Natural killer cell (primary cell): ENCODE measurements around the gene EFCAB6. TPM values are rescaled to one million over a fixed set of nuclear protein-coding genes. Genes with fewer than 3 reads are reported as not detected.

Experiments
- ATAC-seq, 3 donors: fragments of 150-1000 bp in 2 of 3; fragments of 200-7000 bp in 1 of 3; cut with Tn5 transposase; 1 replicate in 1 of 3; 2 replicates in 2 of 3; pipeline ENCODE4 v1.10.0; 2021; ENCODE audit warnings: mild to moderate bottlenecking in 2 of 3, moderate library complexity in 2 of 3
- DNase-seq, 2 donors: peaks; one replicate each; pipeline versions ENCODE4 v3.0.0 to v3.0.0-alpha.2; 2013 to 2021; ENCODE audit warnings: mixed read lengths in 1 of 2
- H3K27ac ChIP-seq: one replicate; pipeline ENCODE4 v1.5.1; 2013; ENCODE audit warnings: mild to moderate bottlenecking, low read length
- H3K27me3 ChIP-seq: one replicate; pipeline ENCODE4 v1.6.1; 2013; ENCODE audit warnings: low read length; ENCODE audit not compliant: control insufficient read depth, insufficient read depth
- H3K36me3 ChIP-seq: one replicate; pipeline ENCODE4 v1.6.1; 2013; ENCODE audit warnings: low read length; ENCODE audit not compliant: control insufficient read depth, insufficient read depth
- H3K4me1 ChIP-seq: one replicate; pipeline ENCODE4 v1.6.1; 2013; ENCODE audit warnings: low read length; ENCODE audit not compliant: control insufficient read depth, insufficient read depth
- H3K4me3 ChIP-seq: one replicate; pipeline ENCODE4 v1.5.1; 2013; ENCODE audit warnings: low read length
- H3K9me3 ChIP-seq: one replicate; pipeline ENCODE4 v1.6.1; 2013; ENCODE audit warnings: low read length; ENCODE audit not compliant: control insufficient read depth, insufficient read depth
- H3K27ac Mint-ChIP-seq, 2 donors: one replicate each; pipeline ENCODE4 v1.8.0; 2022; ENCODE audit warnings: mild to moderate bottlenecking in 2 of 2, mixed read lengths in 2 of 2, moderate library complexity in 1 of 2
- H3K27me3 Mint-ChIP-seq, 2 donors: one replicate each; pipeline ENCODE4 v1.8.0; 2022; ENCODE audit warnings: low read depth in 2 of 2, mixed read lengths in 2 of 2
- H3K36me3 Mint-ChIP-seq: one replicate; pipeline ENCODE4 v1.8.0; 2022; ENCODE audit warnings: mixed read lengths
- H3K4me1 Mint-ChIP-seq, 2 donors: one replicate each; pipeline ENCODE4 v1.8.0; 2022; ENCODE audit warnings: mixed read lengths in 2 of 2
- H3K4me3 Mint-ChIP-seq: one replicate; pipeline ENCODE4 v1.8.0; 2022; ENCODE audit warnings: mild to moderate bottlenecking, moderate library complexity, mixed read lengths
- H3K9me3 Mint-ChIP-seq, 2 donors: one replicate each; pipeline ENCODE4 v1.8.0; 2022; ENCODE audit warnings: mixed read lengths in 2 of 2
- CTCF ChIP-seq: fragments of 200-600 bp; IDR thresholded peaks from one replicate; pipeline ENCODE4 v1.8.0; 2022; ENCODE audit warnings: antibody characterized with exemption
- WGBS: methylation state at CpG from one replicate; pipeline ENCODE4 v1.1.7; 2013; ENCODE audit warnings: missing lambda C conversion rate; ENCODE audit not compliant: insufficient coverage; 5-methylcytosine and 5-hydroxymethylcytosine counted together
- intact Hi-C: fragments of 100-400 bp; cut with micrococcal nuclease; formaldehyde crosslinking; loops from one replicate; pipeline ENCODE4 v1.14.2; 2022
- total RNA-seq, 4 donors: library from RNA; stranded (reverse); fragments of 120-200 nt in 1 of 4; gene quantifications; one replicate each; pipeline versions ENCODE4 v1.2.3 to v1.2.4, GENCODE V29; 2013 to 2022

The EFCAB6 gene
- total RNA-seq, 3 donors from 2014 or later (not counting 1 experiment from before 2014, with no cell fraction given): 0.23 to 0.35 (median 0.26) TPM

- Histone ChIP-seq H3K4me1 (no peaks in the 10 kb centered on the region), H3K36me3 (no peaks in the 10 kb centered on the region), H3K27ac (no peak overlapping the region), H3K9me3 (peaks cover 3% of the 10 kb centered on the region), H3K27me3 (peaks cover 2% of the 10 kb centered on the region), H3K4me3 (no peak overlapping the region)
- no peak for TF ChIP-seq CTCF
- Mint-ChIP-seq H3K27me3 (peaks cover 14 to 33% of the 10 kb centered on the region in 2 donors), H3K36me3 (peaks cover 7% of the 10 kb centered on the region), H3K9me3 (peaks cover 6 to 7% of the 10 kb centered on the region in 2 donors), H3K4me1 (no peaks in the 10 kb centered on the region), H3K4me3 (no peak overlapping the region), H3K27ac (no peak overlapping the region)
- ATAC-seq (no peak), DNase-seq (no peak)
- WGBS: 81% methylated on average over 2 of the region's 2 CpGs
- intact Hi-C loops: no loop called here
Observed at GRCh38 chr22:43583501-43583900, 228.6 kb downstream of the EFCAB6 start.

DNA sequence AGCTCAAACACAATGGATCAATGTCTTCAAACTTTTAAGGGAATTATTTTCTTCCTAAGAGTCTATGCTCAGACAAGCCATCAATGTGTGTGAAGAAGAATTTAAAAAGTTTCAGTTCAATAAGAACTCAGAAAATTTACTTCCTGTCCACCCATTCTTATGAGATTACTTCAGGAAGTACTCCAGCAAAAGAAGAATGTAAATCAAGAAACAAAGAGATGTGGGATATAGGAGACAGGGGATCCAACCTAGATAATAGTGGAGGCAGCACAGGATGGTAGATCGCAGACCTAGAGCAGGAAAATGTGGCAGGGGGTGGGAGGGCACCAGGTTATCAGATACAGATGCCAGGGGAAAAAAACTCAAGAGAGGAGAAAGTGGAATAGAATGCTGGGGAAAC lies 229.7 kb downstream of the EFCAB6 start:
- no peaks in the 10 kb centered on the region for H3K4me1 Mint-ChIP-seq
- peaks cover 8 to 27% of the 10 kb centered on the region in 2 donors for H3K27me3 Mint-ChIP-seq
- WGBS: 92% methylated on average over 1 of the region's 1 CpG
- Histone ChIP-seq H3K27ac (no peak overlapping the region), H3K36me3 (no peaks in the 10 kb centered on the region), H3K4me3 (no peak overlapping the region), H3K4me1 (no peaks in the 10 kb centered on the region), H3K27me3 (peaks cover 2% of the 10 kb centered on the region), H3K9me3 (peaks cover 3% of the 10 kb centered on the region)
- no peak for TF ChIP-seq CTCF
- ATAC-seq: no peak
- intact Hi-C loops: no loop called here
- H3K9me3 Mint-ChIP-seq: peaks cover 6 to 7% of the 10 kb centered on the region in 2 donors
- H3K36me3 Mint-ChIP-seq: peaks cover 7% of the 10 kb centered on the region
- DNase-seq: no peak
- H3K27ac Mint-ChIP-seq: no peak overlapping the region
- H3K4me3 Mint-ChIP-seq: no peak overlapping the region

DNA sequence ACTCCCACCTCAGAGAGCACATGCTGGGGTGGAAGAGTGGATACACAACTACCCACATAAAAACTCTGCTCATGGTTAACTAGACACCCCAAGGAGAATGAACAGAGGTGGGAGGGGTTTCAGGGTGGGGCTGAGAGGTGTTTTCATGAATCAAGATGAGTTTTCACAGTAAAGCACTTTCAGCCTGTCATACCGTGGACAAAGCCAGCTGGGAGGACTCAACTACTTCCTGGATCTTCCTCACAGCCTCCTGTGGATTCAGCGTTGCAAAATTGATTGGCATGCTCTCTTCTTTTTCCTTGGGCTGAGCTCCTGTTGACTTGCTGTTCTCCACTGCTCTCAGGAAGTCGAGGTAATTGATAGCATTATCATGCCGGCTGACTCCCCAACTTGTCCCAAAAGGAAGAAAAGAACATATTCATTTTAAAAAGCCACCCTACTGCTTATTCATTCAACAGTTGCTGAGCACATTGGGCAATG lies 231.8 kb downstream of the EFCAB6 start:
- Histone ChIP-seq H3K9me3 (peaks cover 3% of the 10 kb centered on the region), H3K27ac (no peak overlapping the region), H3K36me3 (no peaks in the 10 kb centered on the region), H3K27me3 (peaks cover 2% of the 10 kb centered on the region), H3K4me3 (no peak overlapping the region), H3K4me1 (no peaks in the 10 kb centered on the region)
- H3K4me3 Mint-ChIP-seq: no peak overlapping the region
- H3K4me1 Mint-ChIP-seq: no peaks in the 10 kb centered on the region
- ATAC-seq: no peak
- peaks cover 6 to 7% of the 10 kb centered on the region in 2 donors for H3K9me3 Mint-ChIP-seq
- H3K27me3 Mint-ChIP-seq: peaks cover 2 to 12% of the 10 kb centered on the region in 2 donors
- H3K36me3 Mint-ChIP-seq: peaks cover 7% of the 10 kb centered on the region
- TF ChIP-seq CTCF: no peak
- no peak for DNase-seq
- intact Hi-C loops: no loop called here
- 72% methylated on average over 4 of the region's 4 CpGs for WGBS
- no peak overlapping the region for H3K27ac Mint-ChIP-seq

GRCh38 chr22:43574738-43575137 lies 237.4 kb downstream of the EFCAB6 start:
- intact Hi-C loops: no loop called here
- no peak for TF ChIP-seq CTCF
- no peaks in the 10 kb centered on the region for H3K4me1 Mint-ChIP-seq

More at GRCh38 chr22:43574738-43575137, 237.4 kb downstream of the EFCAB6 start:
- DNase-seq (no peak), ATAC-seq (no peak)
- 77% methylated on average over 3 of the region's 5 CpGs for WGBS
- H3K4me3 ChIP-seq: no peak overlapping the region
- H3K36me3 ChIP-seq: no peaks in the 10 kb centered on the region
- H3K27me3 Mint-ChIP-seq: peaks cover 0 to 5% of the 10 kb centered on the region in 2 donors
- H3K9me3 ChIP-seq: no peaks in the 10 kb centered on the region
- H3K27me3 ChIP-seq: no peaks in the 10 kb centered on the region
- H3K9me3 Mint-ChIP-seq: no peaks in the 10 kb centered on the region
- H3K27ac ChIP-seq: no peak overlapping the region
- no peaks in the 10 kb centered on the region for H3K4me1 ChIP-seq
- H3K4me3 Mint-ChIP-seq: no peak overlapping the region
- H3K36me3 Mint-ChIP-seq: no peaks in the 10 kb centered on the region
- no peak overlapping the region for H3K27ac Mint-ChIP-seq
